Aorta (tissue), 5 donors: ENCODE results near the gene OPTC. TPM values are rescaled to one million over a fixed set of nuclear protein-coding genes. Genes with fewer than 3 reads are reported as not detected.

ENCODE experiments used
- ATAC-seq: fragments of 200-7000 bp; cut with Tn5 transposase; one replicate; pipeline ENCODE4 v1.9.1; 2022; ENCODE audit warnings: moderate library complexity; ENCODE audit not compliant: low FRiP score
- DNase-seq, 2 donors: peaks; one replicate each; pipeline ENCODE4 v3.0.0-alpha.2; 2020
- H3K27ac ChIP-seq, 2 donors: one replicate each; pipeline ENCODE4 v1.5.1; 2013; ENCODE audit warnings: low read length in 2 of 2, mild to moderate bottlenecking in 2 of 2, moderate library complexity in 2 of 2, control low read depth in 1 of 2, inconsistent platforms in 1 of 2, low read depth in 1 of 2
- H3K27me3 ChIP-seq, 2 donors: one replicate each; pipeline ENCODE4 v1.6.1; 2013; ENCODE audit warnings: control low read depth in 1 of 2, low read length in 1 of 2, mild to moderate bottlenecking in 1 of 2, moderate library complexity in 1 of 2; ENCODE audit not compliant: insufficient read depth in 2 of 2, control insufficient read depth in 1 of 2
- H3K36me3 ChIP-seq, 2 donors: one replicate each; pipeline ENCODE4 v1.6.1; 2013; ENCODE audit warnings: control low read depth in 1 of 2, low read length in 1 of 2, mild to moderate bottlenecking in 1 of 2; ENCODE audit not compliant: insufficient read depth in 2 of 2, control insufficient read depth in 1 of 2
- H3K4me1 ChIP-seq, 2 donors: one replicate each; pipeline ENCODE4 v1.6.1; 2013; ENCODE audit warnings: low read length in 2 of 2, control low read depth in 1 of 2, mild to moderate bottlenecking in 1 of 2, moderate library complexity in 1 of 2; ENCODE audit not compliant: insufficient read depth in 2 of 2, control insufficient read depth in 1 of 2
- H3K4me3 ChIP-seq, 2 donors: one replicate each; pipeline ENCODE4 v1.5.1; 2013; ENCODE audit warnings: low read length in 2 of 2, control low read depth in 1 of 2, mild to moderate bottlenecking in 1 of 2
- H3K9me3 ChIP-seq: one replicate; pipeline ENCODE4 v1.6.1; 2013; ENCODE audit warnings: mild to moderate bottlenecking, low read length; ENCODE audit not compliant: control insufficient read depth
- WGBS, 2 donors: extraction: QIAGEN DNeasy Blood & Tissue Kit; methylation state at CpG; one replicate each; pipeline ENCODE4 v1.1.7; 2013; 5-methylcytosine and 5-hydroxymethylcytosine counted together
- intact Hi-C, 2 donors: fragments of 100-400 bp; cut with DNase I; formaldehyde crosslinking; loops; one replicate each; pipeline versions ENCODE4 v1.14.2 to v1.15.0; 2022
- polyA plus RNA-seq, 2 donors: library from polyadenylated mRNA; stranded (reverse); fragments of 200-250 nt; gene quantifications; one replicate each; pipeline ENCODE4 v1.2.3, GENCODE V29; 2013
- total RNA-seq, 2 donors: library from RNA; stranded (reverse); fragmentation: NEBNext Ultra II Directional; extraction: Animal tissue kit (Norgen Biotek cat#: 25700); gene quantifications; one replicate each; pipeline ENCODE4 v1.2.1, GENCODE V29; 2021
- donor health status: healthy with polysubstance abuse.
- donor health status: Bipolar disorder and iron deficiency.
- donor health status: DM: no; HTN: no; CAD: no.
- donor health status: DM: no; HTN: no; CAD: no.
- donor health status: DM: yes; HTN: yes; CAD: no.

OPTC gene
- total and polyA plus RNA-seq, 4 donors: 0.56 TPM; not detected in 3

- Histone ChIP-seq H3K4me3 (no peak overlapping the region), H3K27ac (no peak overlapping the region), H3K36me3 (no peaks in the 10 kb centered on the region), H3K27me3 (no peaks in the 10 kb centered on the region), H3K9me3 (no peaks in the 10 kb centered on the region), H3K4me1 (no peaks in the 10 kb centered on the region)
- intact Hi-C loops: no loop called here
- 78 to 82% methylated on average over 5 of the region's 5 CpGs for WGBS, 2 donors
- ATAC-seq: no peak
- no peak for DNase-seq
Observed at GRCh38 chr1:203453016-203453415, 40.9 kb upstream of the OPTC start.

GRCh38 chr1:203453616-203454015 is 40.3 kb upstream of the OPTC start:
- intact Hi-C loops: no loop called here
- no peak overlapping the region for H3K27ac ChIP-seq

GRCh38 chr1:203454986-203455471 is 38.9 kb upstream of the OPTC start:
- no peak overlapping the region for H3K4me3 ChIP-seq
- no peak for DNase-seq
- H3K9me3 ChIP-seq: no peaks in the 10 kb centered on the region
- no peaks in the 10 kb centered on the region for H3K27me3 ChIP-seq
- ATAC-seq: no peak
- 86 to 88% methylated on average over 18 of the region's 18 CpGs for WGBS, 2 donors
- H3K27ac ChIP-seq: no peak overlapping the region
- H3K4me1 ChIP-seq: no peaks in the 10 kb centered on the region
- intact Hi-C loops: no loop called here
- H3K36me3 ChIP-seq: no peaks in the 10 kb centered on the region

More at GRCh38 chr1:203453616-203454015, 40.3 kb upstream of the OPTC start:
- 71% methylated on average over 5 of the region's 5 CpGs for WGBS, 2 donors
- no peak for DNase-seq
- Histone ChIP-seq H3K4me3 (no peak overlapping the region), H3K27me3 (no peaks in the 10 kb centered on the region), H3K4me1 (no peaks in the 10 kb centered on the region), H3K36me3 (no peaks in the 10 kb centered on the region), H3K9me3 (no peaks in the 10 kb centered on the region)
- ATAC-seq: no peak

- no peak overlapping the region for H3K27ac ChIP-seq
- H3K4me3 ChIP-seq: no peak overlapping the region
- no peaks in the 10 kb centered on the region for H3K9me3 ChIP-seq
- DNase-seq (no peak), ATAC-seq (no peak)
- WGBS, 2 donors: 89 to 93% methylated on average over 3 of the region's 3 CpGs
- intact Hi-C loops: no loop called here
- no peaks in the 10 kb centered on the region for H3K36me3 ChIP-seq
- no peaks in the 10 kb centered on the region for H3K4me1 ChIP-seq
- H3K27me3 ChIP-seq: no peaks in the 10 kb centered on the region
Observed at GRCh38 chr1:203455706-203456105, 38.2 kb upstream of the OPTC start.

GRCh38 chr1:203456577-203456976 is 37.4 kb upstream of the OPTC start:
- no peaks in the 10 kb centered on the region for H3K27me3 ChIP-seq
- H3K9me3 ChIP-seq: no peaks in the 10 kb centered on the region
- ATAC-seq (no peak), DNase-seq (no peak)
- H3K4me1 ChIP-seq: no peaks in the 10 kb centered on the region
- H3K36me3 ChIP-seq: no peaks in the 10 kb centered on the region
- no peak overlapping the region for H3K4me3 ChIP-seq
- intact Hi-C loops: no loop called here
- no peak overlapping the region for H3K27ac ChIP-seq
- 87 to 99% methylated on average over 4 of the region's 4 CpGs for WGBS, 2 donors

GRCh38 chr1:203458078-203458477 is 35.9 kb upstream of the OPTC start:
- H3K27ac ChIP-seq: no peak overlapping the region
- no peaks in the 10 kb centered on the region for H3K36me3 ChIP-seq
- no peaks in the 10 kb centered on the region for H3K9me3 ChIP-seq
- no peak for ATAC-seq
- 94 to 96% methylated on average over 5 of the region's 5 CpGs for WGBS, 2 donors
- DNase-seq: no peak
- H3K4me3 ChIP-seq: no peak overlapping the region
- H3K27me3 ChIP-seq: no peaks in the 10 kb centered on the region
- intact Hi-C loops: no loop called here
- peaks cover under 1% of the 10 kb centered on the region in 2 donors for H3K4me1 ChIP-seq

GRCh38 chr1:203459671-203460201 is 34.2 kb upstream of the OPTC start:
- 81 to 85% methylated on average over 8 of the region's 8 CpGs for WGBS, 2 donors

GRCh38 chr1:203461717-203462116 is 32.2 kb upstream of the OPTC start:
- intact Hi-C loops: no loop called here
- Histone ChIP-seq H3K36me3 (no peaks in the 10 kb centered on the region), H3K27me3 (no peaks in the 10 kb centered on the region), H3K9me3 (no peaks in the 10 kb centered on the region), H3K4me1 (peaks cover 2 to 8% of the 10 kb centered on the region in 2 donors), H3K27ac (peak overlapping the region in 1 of 2 donors; percentile 47), H3K4me3 (no peak overlapping the region)
- 79 to 81% methylated on average over 5 of the region's 5 CpGs for WGBS, 2 donors
- ATAC-seq: no peak
- no peak for DNase-seq

More at GRCh38 chr1:203459671-203460201, 34.2 kb upstream of the OPTC start:
- Histone ChIP-seq H3K36me3 (no peaks in the 10 kb centered on the region), H3K27ac (no peak overlapping the region), H3K9me3 (no peaks in the 10 kb centered on the region), H3K27me3 (no peaks in the 10 kb centered on the region), H3K4me3 (no peak overlapping the region), H3K4me1 (peaks cover 2 to 6% of the 10 kb centered on the region in 2 donors)
- no peak for DNase-seq
- intact Hi-C loops: no loop called here
- no peak for ATAC-seq

GRCh38 chr1:203462143-203462542 is 31.8 kb upstream of the OPTC start:
- H3K27ac ChIP-seq: peak overlapping the region; percentile 6 to 47
- no peak for DNase-seq
- intact Hi-C loops: no loop called here

More at GRCh38 chr1:203462143-203462542, 31.8 kb upstream of the OPTC start:
- H3K36me3 ChIP-seq: no peaks in the 10 kb centered on the region
- peaks cover 2 to 8% of the 10 kb centered on the region in 2 donors for H3K4me1 ChIP-seq
- H3K9me3 ChIP-seq: no peaks in the 10 kb centered on the region
- no peaks in the 10 kb centered on the region for H3K27me3 ChIP-seq
- WGBS, 2 donors: 90 to 92% methylated on average over 1 of the region's 1 CpG
- ATAC-seq: no peak
- H3K4me3 ChIP-seq: no peak overlapping the region
